ENCODE data around the gene IER5L. TPM values are rescaled to one million over a fixed set of nuclear protein-coding genes. Genes with fewer than 3 reads are reported as not detected.
A peak's percentile ranks its signal among the peaks of the same experiment; 100 is the strongest.

The IER5L gene
- polyA plus RNA-seq, 1 of the 3 experiments (the other 2 are of a cell fraction), result 16.2 TPM

DNA sequence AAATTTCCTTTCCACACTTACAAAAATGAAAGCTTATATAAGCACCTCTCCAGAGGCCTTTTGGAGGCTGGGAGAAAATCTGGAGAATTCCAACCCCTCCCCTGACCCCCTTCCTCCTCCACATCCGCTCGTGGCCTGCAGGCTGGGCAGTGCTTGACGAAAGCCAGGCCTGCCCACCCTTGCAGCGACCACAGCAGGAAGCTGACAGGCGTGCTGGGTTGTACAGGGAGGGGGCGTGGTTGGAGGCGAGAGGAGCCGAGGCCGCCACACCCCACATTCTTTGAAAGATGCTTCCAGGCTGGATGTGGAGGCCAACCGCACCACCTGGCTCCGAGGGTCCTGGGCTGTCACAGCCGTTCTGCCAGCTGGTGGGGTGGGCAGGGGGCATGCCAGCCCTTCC lies 47.8 kb upstream of the IER5L start (continued):
- TF ChIP-seq CHD2 (IDR thresholded peaks at IDR 0.05; ENCODE audit: low read length, partially characterized antibody), result peak; percentile 60
- TF ChIP-seq JUND (IDR thresholded peaks at IDR 0.05), result no peak
- no peak for TF ChIP-seq GABPA (IDR thresholded peaks at IDR 0.05; ENCODE audit: low read depth)
- no peak for TF ChIP-seq YY1 (IDR thresholded peaks at IDR 0.05; ENCODE audit: low read depth)
- TF ChIP-seq, protein P1, sequence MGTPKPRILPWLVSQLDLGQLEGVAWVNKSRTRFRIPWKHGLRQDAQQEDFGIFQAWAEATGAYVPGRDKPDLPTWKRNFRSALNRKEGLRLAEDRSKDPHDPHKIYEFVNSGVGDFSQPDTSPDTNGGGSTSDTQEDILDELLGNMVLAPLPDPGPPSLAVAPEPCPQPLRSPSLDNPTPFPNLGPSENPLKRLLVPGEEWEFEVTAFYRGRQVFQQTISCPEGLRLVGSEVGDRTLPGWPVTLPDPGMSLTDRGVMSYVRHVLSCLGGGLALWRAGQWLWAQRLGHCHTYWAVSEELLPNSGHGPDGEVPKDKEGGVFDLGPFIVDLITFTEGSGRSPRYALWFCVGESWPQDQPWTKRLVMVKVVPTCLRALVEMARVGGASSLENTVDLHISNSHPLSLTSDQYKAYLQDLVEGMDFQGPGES (IDR thresholded peaks at IDR 0.05; ENCODE audit: low read depth, low read length), result no peak
- TF ChIP-seq TEAD4 (IDR thresholded peaks at IDR 0.05; ENCODE audit: borderline replicate concordance, insufficient read depth), result 0 out of 2 replicates have a peak, but pooled peaks have one; percentile 25
- TF ChIP-seq NRF1 (IDR thresholded peaks at IDR 0.05; ENCODE audit: low read depth, low read length), result no peak
- TF ChIP-seq, protein P2, sequence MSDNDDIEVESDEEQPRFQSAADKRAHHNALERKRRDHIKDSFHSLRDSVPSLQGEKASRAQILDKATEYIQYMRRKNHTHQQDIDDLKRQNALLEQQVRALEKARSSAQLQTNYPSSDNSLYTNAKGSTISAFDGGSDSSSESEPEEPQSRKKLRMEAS (IDR thresholded peaks at IDR 0.05; ENCODE audit: low read depth), result peak; percentile 74
- TF ChIP-seq RAD21 (IDR thresholded peaks at IDR 0.05; ENCODE audit: low read length), result 0 out of 2 replicates have a peak, but pooled peaks have one; percentile 3
- TF ChIP-seq FOXM1 (IDR thresholded peaks at IDR 0.05; ENCODE audit: low read depth), result no peak
- no peak for TF ChIP-seq GATA2 (CRISPR knock-in tag; IDR thresholded peaks at IDR 0.05)
- no peak for TF ChIP-seq FOSL2 (IDR thresholded peaks at IDR 0.05; ENCODE audit: borderline replicate concordance, low read depth)
- TF ChIP-seq, protein P3, sequence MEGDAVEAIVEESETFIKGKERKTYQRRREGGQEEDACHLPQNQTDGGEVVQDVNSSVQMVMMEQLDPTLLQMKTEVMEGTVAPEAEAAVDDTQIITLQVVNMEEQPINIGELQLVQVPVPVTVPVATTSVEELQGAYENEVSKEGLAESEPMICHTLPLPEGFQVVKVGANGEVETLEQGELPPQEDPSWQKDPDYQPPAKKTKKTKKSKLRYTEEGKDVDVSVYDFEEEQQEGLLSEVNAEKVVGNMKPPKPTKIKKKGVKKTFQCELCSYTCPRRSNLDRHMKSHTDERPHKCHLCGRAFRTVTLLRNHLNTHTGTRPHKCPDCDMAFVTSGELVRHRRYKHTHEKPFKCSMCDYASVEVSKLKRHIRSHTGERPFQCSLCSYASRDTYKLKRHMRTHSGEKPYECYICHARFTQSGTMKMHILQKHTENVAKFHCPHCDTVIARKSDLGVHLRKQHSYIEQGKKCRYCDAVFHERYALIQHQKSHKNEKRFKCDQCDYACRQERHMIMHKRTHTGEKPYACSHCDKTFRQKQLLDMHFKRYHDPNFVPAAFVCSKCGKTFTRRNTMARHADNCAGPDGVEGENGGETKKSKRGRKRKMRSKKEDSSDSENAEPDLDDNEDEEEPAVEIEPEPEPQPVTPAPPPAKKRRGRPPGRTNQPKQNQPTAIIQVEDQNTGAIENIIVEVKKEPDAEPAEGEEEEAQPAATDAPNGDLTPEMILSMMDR (IDR thresholded peaks at IDR 0.05), result no peak
- TF ChIP-seq TCF12 (IDR thresholded peaks at IDR 0.05), result peak; percentile 95
- peak; percentile 7; the same call in 1 of the 2 replicates for TF ChIP-seq SMC3 (IDR thresholded peaks at IDR 0.05; ENCODE audit: low read depth, low read length)
- TF ChIP-seq RFX5 (IDR thresholded peaks at IDR 0.05; ENCODE audit: low read length), result no peak
- no peak for TF ChIP-seq NFIC (IDR thresholded peaks at IDR 0.05; ENCODE audit: borderline replicate concordance)
- peak; percentile 44 to 49; a peak in 3 of 4 replicates for TF ChIP-seq EP300 (IDR thresholded peaks at IDR 0.05; ENCODE audit: borderline replicate concordance in 1 of 2, low read depth in 1 of 2, low read length in 1 of 2)
- TF ChIP-seq, protein P4, sequence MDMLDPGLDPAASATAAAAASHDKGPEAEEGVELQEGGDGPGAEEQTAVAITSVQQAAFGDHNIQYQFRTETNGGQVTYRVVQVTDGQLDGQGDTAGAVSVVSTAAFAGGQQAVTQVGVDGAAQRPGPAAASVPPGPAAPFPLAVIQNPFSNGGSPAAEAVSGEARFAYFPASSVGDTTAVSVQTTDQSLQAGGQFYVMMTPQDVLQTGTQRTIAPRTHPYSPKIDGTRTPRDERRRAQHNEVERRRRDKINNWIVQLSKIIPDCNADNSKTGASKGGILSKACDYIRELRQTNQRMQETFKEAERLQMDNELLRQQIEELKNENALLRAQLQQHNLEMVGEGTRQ (IDR thresholded peaks at IDR 0.05; ENCODE audit: borderline replicate concordance, low read depth, low read length), result no peak

DNA sequence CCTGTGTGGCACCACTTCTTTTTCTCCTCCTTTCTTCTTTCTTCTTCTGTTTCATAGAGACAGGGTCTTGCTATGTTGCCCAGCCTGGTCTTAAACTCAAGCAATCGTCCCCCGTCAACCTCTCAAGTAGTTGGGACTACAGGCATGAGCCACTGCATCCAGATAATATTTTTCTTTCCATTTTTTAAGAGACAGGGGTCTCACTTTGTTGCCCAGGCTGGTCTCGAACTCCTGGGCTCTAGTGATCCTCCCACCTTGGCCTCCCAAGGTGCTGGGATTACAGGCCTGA lies 47.4 kb upstream of the IER5L start:
- POLR2A ChIA-PET, result no interaction called here
- H3F3A ChIP-seq (replicated peaks; ENCODE audit: insufficient read depth), result peaks cover 3% of the 10 kb centered on the region
- CTCF ChIA-PET, result no interaction called here
- 0 out of 2 replicates have a peak overlapping the region, but pooled peaks have one; percentile 15 for H3K4me2 ChIP-seq
- WGBS (ENCODE audit: low lambda C conversion rate), result 93% methylated on average over 3 of the region's 3 CpGs
- H3K4me3 ChIP-seq (ENCODE audit: low read depth in 2 of 2, low read length in 1 of 2), result no peak overlapping the region
- H2AFZ ChIP-seq (ENCODE audit: low read depth), result peak overlapping the region; percentile 70; the same call in 1 of the 2 replicates
- H3K9me2 ChIP-seq, result no peaks in the 10 kb centered on the region
- no peaks in the 10 kb centered on the region for H3K27me3 ChIP-seq (ENCODE audit: insufficient read depth)
- peak overlapping the region; percentile 61 to 62 for H3K27ac ChIP-seq (ENCODE audit: low read depth in 2 of 2, low read length in 1 of 2)
- H3K9ac ChIP-seq, result peak overlapping the region; percentile 11; the same call in 1 of the 2 replicates
- no peaks in the 10 kb centered on the region for H3K9me3 ChIP-seq
- no peaks in the 10 kb centered on the region for H4K20me1 ChIP-seq (ENCODE audit: insufficient read depth)
- peaks cover 7 to 9% of the 10 kb centered on the region in 2 experiments; a peak in 2 of 4 replicates for H3K4me1 ChIP-seq (ENCODE audit: control insufficient read depth in 1 of 2, insufficient read depth in 2 of 2, low read depth in 1 of 2, low read length in 1 of 2)
- no peaks in the 10 kb centered on the region for H3K36me3 ChIP-seq (replicated peaks in 1 of 2; ENCODE audit: control insufficient read depth in 1 of 2, insufficient read depth in 2 of 2, low read length in 1 of 2)
- DNase-seq, result no peak
- no peaks in the 10 kb centered on the region for H3K79me2 ChIP-seq (ENCODE audit: insufficient read depth)
- no peak for TF ChIP-seq FOXJ3 (CRISPR knock-in tag; IDR thresholded peaks at IDR 0.05)
- TF ChIP-seq, protein P5, sequence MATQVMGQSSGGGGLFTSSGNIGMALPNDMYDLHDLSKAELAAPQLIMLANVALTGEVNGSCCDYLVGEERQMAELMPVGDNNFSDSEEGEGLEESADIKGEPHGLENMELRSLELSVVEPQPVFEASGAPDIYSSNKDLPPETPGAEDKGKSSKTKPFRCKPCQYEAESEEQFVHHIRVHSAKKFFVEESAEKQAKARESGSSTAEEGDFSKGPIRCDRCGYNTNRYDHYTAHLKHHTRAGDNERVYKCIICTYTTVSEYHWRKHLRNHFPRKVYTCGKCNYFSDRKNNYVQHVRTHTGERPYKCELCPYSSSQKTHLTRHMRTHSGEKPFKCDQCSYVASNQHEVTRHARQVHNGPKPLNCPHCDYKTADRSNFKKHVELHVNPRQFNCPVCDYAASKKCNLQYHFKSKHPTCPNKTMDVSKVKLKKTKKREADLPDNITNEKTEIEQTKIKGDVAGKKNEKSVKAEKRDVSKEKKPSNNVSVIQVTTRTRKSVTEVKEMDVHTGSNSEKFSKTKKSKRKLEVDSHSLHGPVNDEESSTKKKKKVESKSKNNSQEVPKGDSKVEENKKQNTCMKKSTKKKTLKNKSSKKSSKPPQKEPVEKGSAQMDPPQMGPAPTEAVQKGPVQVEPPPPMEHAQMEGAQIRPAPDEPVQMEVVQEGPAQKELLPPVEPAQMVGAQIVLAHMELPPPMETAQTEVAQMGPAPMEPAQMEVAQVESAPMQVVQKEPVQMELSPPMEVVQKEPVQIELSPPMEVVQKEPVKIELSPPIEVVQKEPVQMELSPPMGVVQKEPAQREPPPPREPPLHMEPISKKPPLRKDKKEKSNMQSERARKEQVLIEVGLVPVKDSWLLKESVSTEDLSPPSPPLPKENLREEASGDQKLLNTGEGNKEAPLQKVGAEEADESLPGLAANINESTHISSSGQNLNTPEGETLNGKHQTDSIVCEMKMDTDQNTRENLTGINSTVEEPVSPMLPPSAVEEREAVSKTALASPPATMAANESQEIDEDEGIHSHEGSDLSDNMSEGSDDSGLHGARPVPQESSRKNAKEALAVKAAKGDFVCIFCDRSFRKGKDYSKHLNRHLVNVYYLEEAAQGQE (IDR thresholded peaks at IDR 0.05; ENCODE audit: low read depth, low read length), result no peak
- TF ChIP-seq EZH2phosphoT487 (IDR thresholded peaks at IDR 0.05; ENCODE audit: borderline replicate concordance, low read depth), result no peak
- TF ChIP-seq, protein P3 (IDR thresholded peaks at IDR 0.05), result no peak

All from SK-N-SH (cell line).